Testis (tissue), 2 donors: ENCODE results near the gene EML4.

Experiments used
- POLR2A ChIP-seq: fragments of 450-650 bp; IDR thresholded peaks from one replicate; pipeline ENCODE4 v1.6.1; 2017; ENCODE audit warnings: antibody characterized with exemption, mild to moderate bottlenecking, moderate library complexity
- TF ChIP-seq, protein P1 (sequence below), 3 experiments: fragments of 450-650 bp in 2 of 3; fragments of 200-600 bp in 1 of 3; sonication (generic) in 1 of 3; IDR thresholded peaks; one replicate each; pipeline ENCODE4 v1.5.1; 2016 to 2019; ENCODE audit warnings: antibody characterized with exemption in 3 of 3, mild to moderate bottlenecking in 2 of 3, moderate library complexity in 1 of 3

DNA sequence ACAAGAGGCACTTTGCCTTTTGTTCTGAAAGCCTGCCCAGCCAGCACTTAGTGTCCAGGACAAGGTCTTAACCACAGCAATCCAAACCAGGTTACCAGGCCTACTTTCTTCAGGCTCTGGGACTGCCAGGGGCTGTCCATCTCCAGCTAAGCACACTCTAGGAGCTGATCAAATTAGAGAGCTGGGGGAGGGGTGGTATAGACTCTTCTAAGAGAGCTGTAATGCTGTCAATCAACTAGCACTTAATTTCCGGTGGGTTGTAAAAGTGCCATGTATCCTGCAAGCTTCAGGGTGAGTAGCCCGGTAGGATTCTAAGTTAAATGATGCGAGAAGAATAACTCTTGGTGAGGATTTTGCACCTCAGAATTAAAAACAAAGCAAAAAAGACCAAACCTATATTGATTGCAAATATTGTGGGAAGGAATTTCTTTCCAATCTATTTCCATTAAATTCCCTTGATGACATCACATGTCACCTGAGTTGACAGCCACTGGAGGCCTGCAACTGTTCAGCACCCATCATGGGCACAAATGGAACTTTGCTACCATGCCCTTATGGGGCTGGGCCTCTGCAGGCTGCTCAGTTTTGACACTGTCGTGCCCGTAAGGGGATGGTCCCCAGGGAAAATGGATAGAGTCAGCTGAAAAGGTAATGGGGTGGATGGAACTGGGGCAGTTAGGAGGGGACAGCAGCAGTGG is 200.5 kb downstream of the EML4 start:
- no peak for TF ChIP-seq POLR2A
- TF ChIP-seq, protein P1, sequence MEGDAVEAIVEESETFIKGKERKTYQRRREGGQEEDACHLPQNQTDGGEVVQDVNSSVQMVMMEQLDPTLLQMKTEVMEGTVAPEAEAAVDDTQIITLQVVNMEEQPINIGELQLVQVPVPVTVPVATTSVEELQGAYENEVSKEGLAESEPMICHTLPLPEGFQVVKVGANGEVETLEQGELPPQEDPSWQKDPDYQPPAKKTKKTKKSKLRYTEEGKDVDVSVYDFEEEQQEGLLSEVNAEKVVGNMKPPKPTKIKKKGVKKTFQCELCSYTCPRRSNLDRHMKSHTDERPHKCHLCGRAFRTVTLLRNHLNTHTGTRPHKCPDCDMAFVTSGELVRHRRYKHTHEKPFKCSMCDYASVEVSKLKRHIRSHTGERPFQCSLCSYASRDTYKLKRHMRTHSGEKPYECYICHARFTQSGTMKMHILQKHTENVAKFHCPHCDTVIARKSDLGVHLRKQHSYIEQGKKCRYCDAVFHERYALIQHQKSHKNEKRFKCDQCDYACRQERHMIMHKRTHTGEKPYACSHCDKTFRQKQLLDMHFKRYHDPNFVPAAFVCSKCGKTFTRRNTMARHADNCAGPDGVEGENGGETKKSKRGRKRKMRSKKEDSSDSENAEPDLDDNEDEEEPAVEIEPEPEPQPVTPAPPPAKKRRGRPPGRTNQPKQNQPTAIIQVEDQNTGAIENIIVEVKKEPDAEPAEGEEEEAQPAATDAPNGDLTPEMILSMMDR (IDR thresholded peaks at IDR 0.05) = no peak
